HepG2 (cell line): ENCODE measurements around the gene TCTA. TPM values are rescaled to one million over a fixed set of nuclear protein-coding genes. Genes with fewer than 3 reads are reported as not detected.
A peak's percentile ranks its signal among the peaks of the same experiment; 100 is the strongest.

Experiments used
- ARNT2 ChIP-seq: sonication (generic); formaldehyde crosslinking; IDR thresholded peaks from 2 replicates; pipeline ENCODE4 v1.8.0; 2022; ENCODE audit warnings: mild to moderate bottlenecking, low read depth, missing genetic modification reagents, moderate library complexity
- DR1 ChIP-seq: sonication (generic); formaldehyde crosslinking; IDR thresholded peaks from 2 replicates; pipeline ENCODE4 v1.8.0; 2021; ENCODE audit warnings: mild to moderate bottlenecking, missing genetic modification reagents, inconsistent platforms
- FOXK1 ChIP-seq: sonication (generic); formaldehyde crosslinking; IDR thresholded peaks from 2 replicates; pipeline ENCODE4 v1.4.0; 2020; ENCODE audit warnings: low read depth, missing genetic modification reagents, borderline replicate concordance
- HNRNPLL ChIP-seq: fragments of 200-400 bp; formaldehyde crosslinking; IDR thresholded peaks from 2 replicates; pipeline ENCODE4 v1.6.1; 2017; ENCODE audit warnings: mild to moderate bottlenecking, low read depth, low read length; ENCODE audit not compliant: poor library complexity, severe bottlenecking
- JUND ChIP-seq: sonication (generic); formaldehyde crosslinking; IDR thresholded peaks from 2 replicates; pipeline ENCODE4 v1.8.0; 2022; ENCODE audit warnings: mild to moderate bottlenecking, missing genetic modification reagents
- KAT2B ChIP-seq: fragments of 150-350 bp; IDR thresholded peaks from 2 replicates; pipeline ENCODE4 v1.6.1; 2014; ENCODE audit warnings: low read depth, low read length, borderline replicate concordance
- KDM5B ChIP-seq: sonication (generic); formaldehyde crosslinking; IDR thresholded peaks from 2 replicates; pipeline ENCODE4 v1.4.0; 2020; ENCODE audit warnings: missing genetic modification reagents, mild to moderate bottlenecking, borderline replicate concordance
- RFXANK ChIP-seq: IDR thresholded peaks from 2 replicates; pipeline ENCODE4 v1.6.1; 2016
- SATB2 ChIP-seq: sonication (generic); formaldehyde crosslinking; IDR thresholded peaks from 2 replicates; pipeline ENCODE4 v1.5.0; 2020; ENCODE audit warnings: missing genetic modification reagents
- WIZ ChIP-seq: sonication (generic); formaldehyde crosslinking; IDR thresholded peaks from 2 replicates; pipeline ENCODE4 v1.5.1; 2020; ENCODE audit warnings: mild to moderate bottlenecking, missing genetic modification reagents
- ZNF619 ChIP-seq: sonication (generic); formaldehyde crosslinking; IDR thresholded peaks from 2 replicates; pipeline ENCODE4 v1.4.0; 2020; ENCODE audit warnings: mild to moderate bottlenecking, missing genetic modification reagents
- ZNF883 ChIP-seq: sonication (generic); formaldehyde crosslinking; IDR thresholded peaks from 2 replicates; pipeline ENCODE4 v1.5.1; 2020; ENCODE audit warnings: mild to moderate bottlenecking, missing genetic modification reagents; ENCODE audit errors: not compliant biosample characterization
- ZSCAN21 ChIP-seq: sonication (generic); formaldehyde crosslinking; IDR thresholded peaks from 2 replicates; pipeline ENCODE4 v1.8.0; 2022; ENCODE audit warnings: mild to moderate bottlenecking, missing genetic modification reagents, moderate library complexity, borderline replicate concordance
- polyA plus RNA-seq, 8 experiments: library from polyadenylated mRNA; depleted of rRNA in 3 of 8; stranded (reverse) in 7 of 8; unstranded in 1 of 8; fragments of >200 nt; fragmentation: Illumina TruSeq in 4 of 8; extraction: Trizol in 4 of 8; gene quantifications; 2 replicates each; pipeline versions ENCODE4 v1.2.1 to v1.2.3, GENCODE V29; 2011 to 2016; ENCODE audit warnings: low read depth in 4 of 8, missing spikeins in 1 of 8, mixed read lengths in 1 of 8; ENCODE audit not compliant: insufficient read depth in 1 of 8
- total RNA-seq, 5 experiments: library from RNA; depleted of rRNA; stranded (reverse); fragments of >200 nt; fragmentation: Illumina TruSeq; extraction: Trizol; gene quantifications; 2 replicates each; pipeline ENCODE4 v1.2.3, GENCODE V29; 2016; ENCODE audit warnings: low read depth in 1 of 5
- TF ChIP-seq, protein P1 (sequence below): sonication (generic); formaldehyde crosslinking; IDR thresholded peaks from 2 replicates; pipeline ENCODE4 v1.5.0; 2020; ENCODE audit warnings: mild to moderate bottlenecking, missing genetic modification reagents, borderline replicate concordance
- TF ChIP-seq, protein P2 (sequence below): sonication (generic); formaldehyde crosslinking; IDR thresholded peaks from 2 replicates; pipeline ENCODE4 v1.8.0; 2022; ENCODE audit warnings: mild to moderate bottlenecking, missing genetic modification reagents, borderline replicate concordance
- TF ChIP-seq, protein P3 (sequence below): sonication (generic); formaldehyde crosslinking; conservative IDR thresholded peaks from 2 replicates; pipeline ENCODE4 v1.4.0; 2020; ENCODE audit warnings: missing genetic modification reagents

Gene TCTA
- total and polyA plus RNA-seq, 2 of the 13 experiments (the other 11 are each of a cell fraction or from before 2014, with no cell fraction given), result 8.3 to 13.2 TPM

DNA sequence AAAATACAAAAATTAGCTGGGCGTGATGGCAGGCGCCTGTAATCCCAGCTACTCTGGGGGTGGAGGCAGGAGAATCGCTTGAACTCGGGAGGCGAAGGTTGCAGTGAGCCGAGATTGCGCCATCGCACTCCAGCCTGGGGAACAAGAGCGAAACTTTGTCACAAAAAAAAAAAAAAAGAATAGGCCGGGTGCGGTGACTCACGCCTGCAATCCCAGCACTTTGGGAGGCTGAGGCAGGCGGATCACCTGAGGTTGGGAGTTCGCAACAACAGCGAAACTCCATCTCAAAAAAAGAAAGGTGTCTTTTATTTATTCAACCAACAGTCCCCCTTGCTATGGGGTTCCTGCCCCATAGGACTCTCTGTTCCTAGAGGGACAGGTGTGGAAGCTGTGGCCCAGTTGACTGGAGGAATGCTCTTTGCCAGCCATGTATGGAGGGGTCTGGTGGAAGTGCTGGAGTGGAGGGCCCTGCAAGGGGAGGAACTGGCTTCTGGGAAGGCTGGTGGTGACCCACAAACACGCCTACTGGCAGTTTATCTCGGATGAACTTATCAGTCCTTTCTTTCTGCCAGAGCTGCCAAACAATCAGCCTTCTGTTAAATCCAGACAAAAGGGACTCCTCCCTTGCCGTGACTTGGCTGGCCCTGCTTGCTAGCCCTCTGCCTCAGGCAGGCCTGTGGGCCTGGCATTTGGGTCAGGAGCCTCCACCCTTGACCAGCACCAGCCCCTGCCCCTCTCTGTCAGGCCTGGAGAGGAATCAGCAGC is 53.2 kb downstream of the TCTA start (continued):
- TF ChIP-seq, protein P1, sequence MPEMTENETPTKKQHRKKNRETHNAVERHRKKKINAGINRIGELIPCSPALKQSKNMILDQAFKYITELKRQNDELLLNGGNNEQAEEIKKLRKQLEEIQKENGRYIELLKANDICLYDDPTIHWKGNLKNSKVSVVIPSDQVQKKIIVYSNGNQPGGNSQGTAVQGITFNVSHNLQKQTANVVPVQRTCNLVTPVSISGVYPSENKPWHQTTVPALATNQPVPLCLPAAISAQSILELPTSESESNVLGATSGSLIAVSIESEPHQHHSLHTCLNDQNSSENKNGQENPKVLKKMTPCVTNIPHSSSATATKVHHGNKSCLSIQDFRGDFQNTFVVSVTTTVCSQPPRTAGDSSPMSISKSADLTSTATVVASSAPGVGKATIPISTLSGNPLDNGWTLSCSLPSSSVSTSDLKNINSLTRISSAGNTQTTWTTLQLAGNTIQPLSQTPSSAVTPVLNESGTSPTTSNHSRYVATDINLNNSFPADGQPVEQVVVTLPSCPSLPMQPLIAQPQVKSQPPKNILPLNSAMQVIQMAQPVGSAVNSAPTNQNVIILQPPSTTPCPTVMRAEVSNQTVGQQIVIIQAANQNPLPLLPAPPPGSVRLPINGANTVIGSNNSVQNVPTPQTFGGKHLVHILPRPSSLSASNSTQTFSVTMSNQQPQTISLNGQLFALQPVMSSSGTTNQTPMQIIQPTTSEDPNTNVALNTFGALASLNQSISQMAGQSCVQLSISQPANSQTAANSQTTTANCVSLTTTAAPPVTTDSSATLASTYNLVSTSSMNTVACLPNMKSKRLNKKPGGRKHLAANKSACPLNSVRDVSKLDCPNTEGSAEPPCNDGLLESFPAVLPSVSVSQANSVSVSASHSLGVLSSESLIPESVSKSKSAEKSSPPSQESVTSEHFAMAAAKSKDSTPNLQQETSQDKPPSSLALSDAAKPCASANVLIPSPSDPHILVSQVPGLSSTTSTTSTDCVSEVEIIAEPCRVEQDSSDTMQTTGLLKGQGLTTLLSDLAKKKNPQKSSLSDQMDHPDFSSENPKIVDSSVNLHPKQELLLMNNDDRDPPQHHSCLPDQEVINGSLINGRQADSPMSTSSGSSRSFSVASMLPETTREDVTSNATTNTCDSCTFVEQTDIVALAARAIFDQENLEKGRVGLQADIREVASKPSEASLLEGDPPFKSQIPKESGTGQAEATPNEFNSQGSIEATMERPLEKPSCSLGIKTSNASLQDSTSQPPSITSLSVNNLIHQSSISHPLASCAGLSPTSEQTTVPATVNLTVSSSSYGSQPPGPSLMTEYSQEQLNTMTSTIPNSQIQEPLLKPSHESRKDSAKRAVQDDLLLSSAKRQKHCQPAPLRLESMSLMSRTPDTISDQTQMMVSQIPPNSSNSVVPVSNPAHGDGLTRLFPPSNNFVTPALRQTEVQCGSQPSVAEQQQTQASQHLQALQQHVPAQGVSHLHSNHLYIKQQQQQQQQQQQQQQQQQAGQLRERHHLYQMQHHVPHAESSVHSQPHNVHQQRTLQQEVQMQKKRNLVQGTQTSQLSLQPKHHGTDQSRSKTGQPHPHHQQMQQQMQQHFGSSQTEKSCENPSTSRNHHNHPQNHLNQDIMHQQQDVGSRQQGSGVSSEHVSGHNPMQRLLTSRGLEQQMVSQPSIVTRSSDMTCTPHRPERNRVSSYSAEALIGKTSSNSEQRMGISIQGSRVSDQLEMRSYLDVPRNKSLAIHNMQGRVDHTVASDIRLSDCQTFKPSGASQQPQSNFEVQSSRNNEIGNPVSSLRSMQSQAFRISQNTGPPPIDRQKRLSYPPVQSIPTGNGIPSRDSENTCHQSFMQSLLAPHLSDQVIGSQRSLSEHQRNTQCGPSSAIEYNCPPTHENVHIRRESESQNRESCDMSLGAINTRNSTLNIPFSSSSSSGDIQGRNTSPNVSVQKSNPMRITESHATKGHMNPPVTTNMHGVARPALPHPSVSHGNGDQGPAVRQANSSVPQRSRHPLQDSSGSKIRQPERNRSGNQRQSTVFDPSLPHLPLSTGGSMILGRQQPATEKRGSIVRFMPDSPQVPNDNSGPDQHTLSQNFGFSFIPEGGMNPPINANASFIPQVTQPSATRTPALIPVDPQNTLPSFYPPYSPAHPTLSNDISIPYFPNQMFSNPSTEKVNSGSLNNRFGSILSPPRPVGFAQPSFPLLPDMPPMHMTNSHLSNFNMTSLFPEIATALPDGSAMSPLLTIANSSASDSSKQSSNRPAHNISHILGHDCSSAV (CRISPR knock-in tag), result no peak
- TF ChIP-seq FOXK1 (no peak), JUND (CRISPR knock-in tag) (no peak), ARNT2 (CRISPR knock-in tag) (no peak), DR1 (no peak), HNRNPLL (no peak), RFXANK (CRISPR knock-in tag) (no peak), SATB2 (CRISPR knock-in tag) (no peak), KDM5B (no peak; the same call in 1 of the 2 replicates), WIZ (CRISPR knock-in tag) (no peak), ZNF883 (CRISPR knock-in tag) (peak; percentile 34), KAT2B (no peak), ZNF619 (no peak), ZSCAN21 (CRISPR knock-in tag) (no peak)
- TF ChIP-seq, protein P2, sequence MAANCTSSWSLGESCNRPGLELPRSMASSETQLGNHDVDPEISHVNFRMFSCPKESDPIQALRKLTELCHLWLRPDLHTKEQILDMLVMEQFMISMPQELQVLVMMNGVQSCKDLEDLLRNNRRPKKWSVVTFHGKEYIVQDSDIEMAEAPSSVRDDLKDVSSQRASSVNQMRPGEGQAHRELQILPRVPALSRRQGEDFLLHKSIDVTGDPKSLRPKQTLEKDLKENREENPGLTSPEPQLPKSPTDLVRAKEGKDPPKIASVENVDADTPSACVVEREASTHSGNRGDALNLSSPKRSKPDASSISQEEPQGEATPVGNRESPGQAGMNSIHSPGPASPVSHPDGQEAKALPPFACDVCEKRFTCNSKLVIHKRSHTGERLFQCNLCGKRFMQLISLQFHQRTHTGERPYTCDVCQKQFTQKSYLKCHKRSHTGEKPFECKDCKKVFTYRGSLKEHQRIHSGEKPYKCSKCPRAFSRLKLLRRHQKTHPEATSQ (CRISPR knock-in tag), result no peak
- TF ChIP-seq, protein P3, sequence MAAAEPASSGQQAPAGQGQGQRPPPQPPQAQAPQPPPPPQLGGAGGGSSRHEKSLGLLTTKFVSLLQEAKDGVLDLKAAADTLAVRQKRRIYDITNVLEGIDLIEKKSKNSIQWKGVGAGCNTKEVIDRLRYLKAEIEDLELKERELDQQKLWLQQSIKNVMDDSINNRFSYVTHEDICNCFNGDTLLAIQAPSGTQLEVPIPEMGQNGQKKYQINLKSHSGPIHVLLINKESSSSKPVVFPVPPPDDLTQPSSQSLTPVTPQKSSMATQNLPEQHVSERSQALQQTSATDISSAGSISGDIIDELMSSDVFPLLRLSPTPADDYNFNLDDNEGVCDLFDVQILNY (CRISPR knock-in tag), result no peak
